ENCODE measurements around the gene F2RL2.

GRCh38 chr5:76576996-76577395 lies 46.2 kb downstream of the F2RL2 start:
- TF ChIP-seq CTCF (conservative IDR thresholded peaks at IDR 0.05; ENCODE audit: low read depth, low read length): no peak
- TF ChIP-seq MXI1 (IDR thresholded peaks at IDR 0.05; ENCODE audit: borderline replicate concordance, low read depth, low read length): no peak
- TF ChIP-seq POLR2A (IDR thresholded peaks at IDR 0.05; ENCODE audit: low read depth, low read length): no peak
- TF ChIP-seq CEBPB (IDR thresholded peaks at IDR 0.05; ENCODE audit: low read depth, low read length): no peak
- no peak for TF ChIP-seq CHD1 (IDR thresholded peaks at IDR 0.05; ENCODE audit: low read depth, low read length)
- no peak for TF ChIP-seq MAFK (IDR thresholded peaks at IDR 0.05; ENCODE audit: low read depth, low read length)
- TF ChIP-seq RFX5 (IDR thresholded peaks at IDR 0.05; ENCODE audit: low read depth, low read length): no peak
- TF ChIP-seq MAZ (IDR thresholded peaks at IDR 0.05; ENCODE audit: borderline replicate concordance, low read depth, low read length): no peak
- TF ChIP-seq USF2 (IDR thresholded peaks at IDR 0.05; ENCODE audit: low read depth, low read length): no peak
- no peak for TF ChIP-seq BHLHE40 (IDR thresholded peaks at IDR 0.05; ENCODE audit: low read depth, low read length)
- TF ChIP-seq RCOR1 (IDR thresholded peaks at IDR 0.05; ENCODE audit: insufficient replicate concordance, low read length): no peak
- no peak for TF ChIP-seq SMC3 (IDR thresholded peaks at IDR 0.05; ENCODE audit: low read depth, low read length)
- TF ChIP-seq RAD21 (IDR thresholded peaks at IDR 0.05; ENCODE audit: low read length): no peak
- no peak for TF ChIP-seq ELK1 (IDR thresholded peaks at IDR 0.05; ENCODE audit: borderline replicate concordance, low read depth, low read length)

All from IMR-90 (cell line).